Measurements from ENCODE around the gene DDX23.

GRCh38 chr12:48794870-48795269 is 57.1 kb downstream of the DDX23 start:
- TF ChIP-seq CTCF (IDR thresholded peaks at IDR 0.05), result no peak
- no peak for TF ChIP-seq POLR2A (IDR thresholded peaks at IDR 0.05)

Measured in right lobe of liver (tissue), 4 donors.